Heart right ventricle (tissue), 16 donors: ENCODE results near the gene LCN15. TPM values are rescaled to one million over a fixed set of nuclear protein-coding genes. Genes with fewer than 3 reads are reported as not detected.

ENCODE experiments used
- ATAC-seq, 8 donors: fragments of 200-7000 bp; cut with Tn5 transposase; one replicate each; pipeline ENCODE4 v1.9.1; 2020; ENCODE audit warnings: mild to moderate bottlenecking in 8 of 8, moderate library complexity in 8 of 8, moderate number of reproducible peaks in 1 of 8
- DNase-seq, 2 donors: peaks; one replicate each; pipeline ENCODE4 v3.0.0-alpha.2; 2020
- H3K27ac ChIP-seq, 10 donors: fragments of 200-600 bp; sonication (generic) in 2 of 10; one replicate each; pipeline versions ENCODE4 v1.5.0 to v1.8.0; 2020 to 2022; ENCODE audit warnings: mild to moderate bottlenecking in 3 of 10
- H3K27me3 ChIP-seq, 7 donors: fragments of 200-600 bp; one replicate each; pipeline ENCODE4 v1.8.0; 2021 to 2022; ENCODE audit warnings: mild to moderate bottlenecking in 2 of 7
- H3K36me3 ChIP-seq, 9 donors: fragments of 200-600 bp; sonication (generic) in 1 of 9; one replicate each; pipeline versions ENCODE4 v1.5.0 to v1.8.0; 2020 to 2022; ENCODE audit warnings: mild to moderate bottlenecking in 2 of 9
- H3K4me1 ChIP-seq, 9 donors: fragments of 200-600 bp; sonication (generic) in 1 of 9; one replicate each; pipeline versions ENCODE4 v1.5.0 to v1.8.0; 2020 to 2022; ENCODE audit warnings: mild to moderate bottlenecking in 4 of 9
- H3K4me3 ChIP-seq, 10 donors: fragments of 200-600 bp; sonication (generic) in 2 of 10; one replicate each; pipeline versions ENCODE4 v1.5.0 to v1.8.0; 2020 to 2022; ENCODE audit warnings: mild to moderate bottlenecking in 7 of 10, moderate library complexity in 2 of 10
- H3K9me3 ChIP-seq, 11 donors: fragments of 200-600 bp in 10 of 11; sonication (generic) in 2 of 11; one replicate each; pipeline versions ENCODE4 v1.5.0 to v1.8.0; 2013 to 2022; ENCODE audit warnings: mild to moderate bottlenecking in 2 of 11, control low read depth in 1 of 11, moderate library complexity in 1 of 11
- CTCF ChIP-seq, 9 donors: fragments of 200-600 bp; sonication (generic) in 2 of 9; IDR thresholded peaks; one replicate each; pipeline versions ENCODE4 v1.5.0 to v1.8.0; 2021 to 2022; ENCODE audit warnings: antibody characterized with exemption in 9 of 9, mild to moderate bottlenecking in 5 of 9, moderate library complexity in 1 of 9
- WGBS, 2 donors: extraction: QIAGEN DNeasy Blood & Tissue Kit; methylation state at CpG; one replicate each; pipeline ENCODE4 v1.1.7; 2013; ENCODE audit warnings: inconsistent platforms in 1 of 2; 5-methylcytosine and 5-hydroxymethylcytosine counted together
- intact Hi-C, 10 donors: fragments of 100-400 bp; cut with DNase I; formaldehyde crosslinking; loops; one replicate each; pipeline versions ENCODE4 v1.11.1 to v1.14.2; 2022
- polyA plus RNA-seq, 2 donors: library from polyadenylated mRNA; stranded (reverse); fragments of 200-250 nt; gene quantifications; one replicate each; pipeline ENCODE4 v1.2.3, GENCODE V29; 2013
- total RNA-seq, 10 donors: library from RNA; stranded (reverse); fragmentation: NEBNext Ultra II Directional in 3 of 10; extraction: Animal tissue kit (Norgen Biotek cat#: 25700) in 3 of 10; gene quantifications; one replicate each; pipeline versions ENCODE4 v1.2.1 to v1.2.4, GENCODE V29; 2021 to 2023
- donor health status: Arrhythmogenic right ventricular cardiomyopathy.
- donor health status: ischemic (EF 13 %, LVEDD 7.1; RV severe dilation, severe dysfunction).
- donor health status: healthy with polysubstance abuse.
- donor health status: DM: no; HTN: yes; CAD: no.
- donor health status: DM: no; HTN: no; CAD: no.
- donor health status: ischemic (EF 25% LVEDD 6.9; RV normal size, moderate dysfunction).
- donor health status: ischemic (EF 25% LVEDD 5.7; RV mildly dilated, moderate dysfunction).
- donor health status: healthy.
- donor health status: DM: yes; HTN: yes; CAD: no.
- donor health status: Ischemic cardiomyopathy.
- donor health status: ischemic (EF 35%, LVEDD 5.7; RV mildly dilated, moderate dysfunction).
- donor health status: nonischemic (EF 11% LVEDD 7.7; RV severe dilation, severe dysfunction).
- donor health status: DM: yes; HTN: yes; CAD: no.
- donor health status: PGD.
- donor health status: ischemic (EF 29% LVEDD 5.4; RV normal size, mild dysfunction).
- donor health status: nonischemic (EF 23%, LVEDD 6.1; RV moderate dilation, normal function).

The LCN15 gene
- total and polyA plus RNA-seq, 12 donors, result 0.85 to 20.1 (median 1.3) TPM; not detected in 7

DNA sequence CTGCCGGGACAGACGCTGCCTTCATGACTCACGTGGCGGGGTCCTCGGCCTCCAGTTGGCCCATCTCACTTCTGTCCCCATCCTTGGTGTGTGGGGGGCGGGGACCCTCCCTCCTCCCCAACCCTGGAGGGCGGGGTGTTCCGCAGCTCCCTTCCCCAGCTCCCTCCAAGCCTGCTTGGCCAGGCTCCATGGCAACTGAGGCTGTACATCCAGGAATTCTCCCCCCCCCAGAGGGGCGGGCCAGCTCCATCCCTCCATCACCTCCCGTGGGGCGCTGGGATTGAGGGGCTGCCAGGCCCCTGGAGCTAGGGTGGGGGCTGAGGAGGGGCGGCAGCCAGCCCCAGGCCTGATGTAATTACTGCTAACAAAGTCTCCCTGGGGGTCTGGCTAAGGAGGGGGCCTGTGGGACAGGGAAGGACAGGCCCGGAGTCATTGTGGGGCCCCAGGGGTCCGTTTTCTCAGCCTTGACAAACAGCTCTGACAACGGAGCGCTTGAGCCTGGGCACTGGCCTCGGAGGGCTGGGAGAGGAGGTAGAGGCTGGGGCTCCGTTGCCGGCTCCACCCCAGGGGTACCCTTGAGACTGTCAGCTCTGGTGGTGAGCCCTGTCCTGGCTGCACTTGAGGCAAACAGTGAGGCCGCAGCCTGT is 43.9 kb downstream of the LCN15 start:
- H3K27ac ChIP-seq, result peak overlapping the region in 9 of 10 donors; percentile 26 to 85 (median 58)
- no peak overlapping the region for H3K4me3 ChIP-seq
- no peak for TF ChIP-seq CTCF (IDR thresholded peaks at IDR 0.05)
- WGBS, 2 donors, result 45 to 46% methylated on average over 20 of the region's 20 CpGs
- intact Hi-C loops, result no loop called here
- H3K4me1 ChIP-seq, result peaks cover 14 to 65% (median 62%) of the 10 kb centered on the region in 9 donors
- DNase-seq, result peak in 1 of 2 donors; percentile 59
- no peaks in the 10 kb centered on the region for H3K9me3 ChIP-seq
- ATAC-seq, result peak; percentile 6 to 29 (median 10)
- H3K36me3 ChIP-seq, result peaks cover 0 to 45% (median 33%) of the 10 kb centered on the region in 9 donors
- H3K27me3 ChIP-seq, result peaks cover 0 to 6% (median 0%) of the 10 kb centered on the region in 7 donors

DNA sequence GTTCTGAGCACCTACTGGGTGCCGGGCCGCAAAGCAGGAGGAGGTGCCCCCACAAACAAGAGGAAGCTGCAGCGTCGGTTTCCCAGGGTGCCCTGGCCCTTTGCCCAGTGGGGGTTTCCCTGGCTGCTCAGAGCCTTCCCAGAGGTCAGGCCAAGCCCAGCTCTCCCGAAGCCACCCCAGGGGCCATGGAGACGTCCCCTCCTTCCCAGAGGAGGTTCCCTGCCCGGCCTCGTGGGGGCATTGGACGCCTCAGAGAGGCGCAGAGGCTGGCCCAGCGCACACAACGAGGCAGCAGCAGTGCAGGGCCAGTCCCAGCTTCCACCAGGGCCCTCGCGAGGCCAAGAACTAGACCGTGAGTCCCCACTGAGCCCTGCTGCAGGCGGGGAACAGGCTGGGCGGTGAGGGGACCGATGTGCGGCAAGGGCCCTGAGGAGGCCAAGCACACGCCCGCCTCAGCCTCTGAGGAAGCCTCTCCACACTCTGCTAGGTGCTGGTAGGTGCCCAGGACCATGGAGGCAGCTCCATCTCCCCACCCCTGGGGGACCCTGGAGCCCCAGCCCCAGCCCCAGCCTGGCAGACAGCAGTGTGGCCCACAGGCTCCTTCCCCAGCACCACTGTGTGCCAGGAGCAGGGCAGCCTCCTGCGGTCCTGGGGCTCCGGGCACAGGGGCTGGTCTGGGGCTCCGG is 45.0 kb downstream of the LCN15 start:
- peak in 2 of 9 donors; percentile 16 to 20 for TF ChIP-seq CTCF (IDR thresholded peaks at IDR 0.05)
- Histone ChIP-seq H3K4me1 (peaks cover 17 to 68% (median 63%) of the 10 kb centered on the region in 9 donors), H3K36me3 (peaks cover 0 to 35% (median 27%) of the 10 kb centered on the region in 9 donors), H3K27me3 (peaks cover 0 to 16% (median 0%) of the 10 kb centered on the region in 7 donors), H3K4me3 (no peak overlapping the region), H3K27ac (peak overlapping the region in 9 of 10 donors; percentile 9 to 73 (median 43)), H3K9me3 (no peaks in the 10 kb centered on the region)
- DNase-seq (peak in 1 of 2 donors; percentile 68), ATAC-seq (peak in 7 of 8 donors; percentile 3 to 23 (median 9))
- intact Hi-C loops, result no loop called here
- 55 to 63% methylated on average over 22 to 24 of the region's 24 CpGs for WGBS, 2 donors

DNA sequence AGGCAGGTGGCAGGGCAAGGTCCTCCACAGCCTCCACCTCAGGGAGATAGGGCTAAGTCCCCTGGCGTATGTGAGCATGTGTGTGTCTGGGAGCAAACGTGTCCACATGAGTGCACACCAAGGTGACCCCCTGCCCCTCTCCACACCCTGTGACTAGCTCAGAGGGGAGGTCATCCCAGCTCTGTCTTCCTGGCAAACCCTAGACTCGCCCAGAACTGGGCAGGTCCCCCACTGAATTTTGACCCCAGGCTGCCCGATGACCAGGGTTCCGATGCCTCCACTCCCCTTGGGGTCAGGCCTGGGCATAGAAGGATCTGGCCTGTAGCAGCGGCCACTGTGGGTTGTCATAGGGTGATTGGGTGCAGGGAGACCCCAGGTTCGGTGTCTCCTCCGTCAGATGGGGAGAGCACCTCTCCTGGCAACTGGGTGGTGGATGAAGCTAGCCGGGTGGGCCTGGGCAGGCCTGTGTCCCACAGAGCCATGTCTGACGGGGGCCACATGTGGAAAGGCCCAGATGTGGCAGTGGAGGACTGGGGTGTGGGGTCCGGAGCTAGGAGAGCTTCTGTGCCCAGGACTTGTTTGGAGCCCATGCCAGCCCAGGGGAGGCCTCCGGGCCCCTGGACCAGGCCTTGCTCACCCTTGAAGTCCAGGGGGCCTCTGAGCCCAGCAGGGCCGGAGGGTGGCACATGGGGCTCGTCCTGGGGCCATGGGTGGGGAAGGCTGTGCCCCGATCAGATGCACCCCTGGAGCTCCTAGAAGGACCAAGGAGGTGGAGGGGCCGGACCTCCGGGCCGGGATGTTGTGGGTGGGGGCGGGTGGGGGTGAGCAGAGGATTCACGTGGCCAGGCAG is 45.7 kb downstream of the LCN15 start:
- H3K27me3 ChIP-seq, result peaks cover 0 to 24% (median 0%) of the 10 kb centered on the region in 7 donors
- H3K9me3 ChIP-seq, result no peaks in the 10 kb centered on the region
- H3K4me1 ChIP-seq, result peaks cover 22 to 74% (median 66%) of the 10 kb centered on the region in 9 donors
- no peak for ATAC-seq
- intact Hi-C loops, result no loop called here
- H3K27ac ChIP-seq, result peak overlapping the region in 6 of 10 donors; percentile 40 to 73 (median 60)
- no peak overlapping the region for H3K4me3 ChIP-seq
- no peak for TF ChIP-seq CTCF (IDR thresholded peaks at IDR 0.05)
- H3K36me3 ChIP-seq, result peaks cover 0 to 27% (median 19%) of the 10 kb centered on the region in 9 donors
- no peak for DNase-seq
- 79 to 80% methylated on average over 20 of the region's 20 CpGs for WGBS, 2 donors

DNA sequence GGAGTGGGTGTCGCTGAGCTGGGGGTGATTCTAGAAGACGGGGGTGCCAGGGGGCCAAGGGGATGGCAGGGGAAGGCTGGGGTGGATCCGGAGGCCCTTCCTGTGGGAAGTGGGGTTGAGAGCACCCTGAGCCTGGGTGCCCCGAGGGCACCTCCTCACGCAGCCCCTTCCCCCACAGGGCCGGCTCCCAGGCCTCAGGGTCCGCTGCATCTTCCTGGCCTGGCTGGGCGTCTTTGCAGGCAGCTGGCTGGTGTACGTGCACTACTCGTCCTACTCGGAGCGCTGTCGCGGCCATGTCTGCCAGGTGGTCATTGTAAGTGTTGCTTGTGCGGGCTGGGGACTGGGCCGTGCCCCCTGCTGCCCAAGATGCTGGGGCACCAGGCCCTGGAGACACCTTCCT is 46.9 kb downstream of the LCN15 start:
- intact Hi-C loops, result no loop called here
- H3K9me3 ChIP-seq, result no peaks in the 10 kb centered on the region
- H3K27ac ChIP-seq, result no peak overlapping the region
- 86 to 91% methylated on average over 16 of the region's 16 CpGs for WGBS, 2 donors
- peaks cover 0 to 15% (median 8%) of the 10 kb centered on the region in 9 donors for H3K36me3 ChIP-seq
- TF ChIP-seq CTCF (IDR thresholded peaks at IDR 0.05), result no peak
- ATAC-seq (no peak), DNase-seq (no peak)
- H3K27me3 ChIP-seq, result peaks cover 0 to 35% (median 0%) of the 10 kb centered on the region in 7 donors
- H3K4me1 ChIP-seq, result peaks cover 22 to 73% (median 65%) of the 10 kb centered on the region in 9 donors
- no peak overlapping the region for H3K4me3 ChIP-seq
